ENCODE measurements around the gene TAS2R7. TPM values are rescaled to one million over a fixed set of nuclear protein-coding genes. Genes with fewer than 3 reads are reported as not detected.

TAS2R7 gene
- polyA plus RNA-seq (2013, experiment 1 of 2): not detected
- not detected for polyA plus RNA-seq (2013, experiment 2 of 2)

GRCh38 chr12:10802587-10802986, at the start of gene TAS2R7:
TAS2R7 (minus strand) TSS chr12:10802627; CDS start chr12:10802570, 57 bp downstream.
- H3K18ac ChIP-seq (ENCODE audit: low read length): no peak within 1 kb of the TSS
- no peak within 1 kb of the TSS for H3K4ac ChIP-seq (ENCODE audit: low read length)
- no peak within 1 kb of the TSS for H2BK15ac ChIP-seq (ENCODE audit: low read length)
- H3K4me3 ChIP-seq (ENCODE audit: low read length in 2 of 2): no peak within 1 kb of the TSS
- no peaks in the 10 kb centered on the region for H3K27me3 ChIP-seq (ENCODE audit: control insufficient read depth in 3 of 3, insufficient read depth in 3 of 3, low read depth in 1 of 3, low read length in 3 of 3)
- H3K23ac ChIP-seq (ENCODE audit: low read depth, low read length, poor library complexity): no peak within 1 kb of the TSS
- no peaks in the 10 kb centered on the region for H3K79me1 ChIP-seq (ENCODE audit: low read depth, low read length)
- no peaks in the 10 kb centered on the region for H3K36me3 ChIP-seq (replicated peaks in 1 of 2; ENCODE audit: control insufficient read depth in 2 of 2, insufficient read depth in 2 of 2, low read length in 2 of 2)
- H3K4me2 ChIP-seq (ENCODE audit: insufficient read depth, low read length, poor library complexity, severe bottlenecking): no peak within 1 kb of the TSS
- no peak within 1 kb of the TSS for H2AK5ac ChIP-seq (ENCODE audit: low read depth, low read length)
- WGBS, 2 donors (ENCODE audit: extremely low coverage in 2 of 2, insufficient read length in 2 of 2, insufficient replicate concordance in 1 of 2): no CpG with 5 or more reads among the region's 4 CpGs
- peaks cover 0 to 7% of the 10 kb centered on the region in 2 donors for H3K4me1 ChIP-seq (ENCODE audit: control insufficient read depth in 2 of 2, insufficient read depth in 1 of 2, low read depth in 1 of 2, low read length in 2 of 2)
- no peak within 1 kb of the TSS for H3K14ac ChIP-seq (ENCODE audit: low read length)
- no peak within 1 kb of the TSS for H2BK120ac ChIP-seq (ENCODE audit: low read depth, low read length)
- no peaks in the 10 kb centered on the region for H3K9me3 ChIP-seq (replicated peaks in 1 of 2; ENCODE audit: control insufficient read depth in 2 of 2, insufficient read depth in 1 of 2, low read depth in 1 of 2, low read length in 2 of 2)
- H2BK5ac ChIP-seq (ENCODE audit: low read length): no peak within 1 kb of the TSS
- H3K27ac ChIP-seq (replicated peaks; ENCODE audit: low read length): no peak within 1 kb of the TSS
- peak; percentile 5 for DNase-seq (ENCODE audit: low spot score)
- H4K91ac ChIP-seq (ENCODE audit: low read depth, low read length, poor library complexity): no peak within 1 kb of the TSS
- H3K9ac ChIP-seq (ENCODE audit: low read depth, low read length, poor library complexity): no peak within 1 kb of the TSS
- no peak within 1 kb of the TSS for H2AFZ ChIP-seq (ENCODE audit: low read length)
- H4K8ac ChIP-seq (ENCODE audit: low read depth, low read length): no peak within 1 kb of the TSS
- no peak within 1 kb of the TSS for H2BK12ac ChIP-seq (ENCODE audit: low read length)

GRCh38 chr12:10851243-10851858, 48.9 kb upstream of the TAS2R7 start:
- Histone ChIP-seq H4K8ac (ENCODE audit: low read depth, low read length) (no peak overlapping the region), H3K27me3 (ENCODE audit: control insufficient read depth in 3 of 3, insufficient read depth in 3 of 3, low read depth in 1 of 3, low read length in 3 of 3) (no peaks in the 10 kb centered on the region), H3K36me3 (replicated peaks in 1 of 2; ENCODE audit: control insufficient read depth in 2 of 2, insufficient read depth in 2 of 2, low read length in 2 of 2) (peaks cover 0 to 24% of the 10 kb centered on the region in 2 donors), H3K4me1 (ENCODE audit: control insufficient read depth in 2 of 2, insufficient read depth in 1 of 2, low read depth in 1 of 2, low read length in 2 of 2) (peaks cover 0 to 1% of the 10 kb centered on the region in 2 donors), H3K14ac (ENCODE audit: low read length) (no peak overlapping the region), H2AK5ac (ENCODE audit: low read depth, low read length) (no peak overlapping the region), H3K4me3 (ENCODE audit: low read length in 2 of 2) (no peak overlapping the region), H3K9ac (ENCODE audit: low read depth, low read length, poor library complexity) (no peak overlapping the region), H3K9me3 (replicated peaks in 1 of 2; ENCODE audit: control insufficient read depth in 2 of 2, insufficient read depth in 1 of 2, low read depth in 1 of 2, low read length in 2 of 2) (peaks cover 7 to 10% of the 10 kb centered on the region in 2 donors), H3K4ac (ENCODE audit: low read length) (no peak overlapping the region), H2BK120ac (ENCODE audit: low read depth, low read length) (no peak overlapping the region), H2BK15ac (ENCODE audit: low read length) (no peak overlapping the region), H3K23ac (ENCODE audit: low read depth, low read length, poor library complexity) (no peak overlapping the region), H3K18ac (ENCODE audit: low read length) (no peak overlapping the region), H3K4me2 (ENCODE audit: insufficient read depth, low read length, poor library complexity, severe bottlenecking) (no peak overlapping the region), H2BK12ac (ENCODE audit: low read length) (no peak overlapping the region), H2BK5ac (ENCODE audit: low read length) (no peak overlapping the region), H4K91ac (ENCODE audit: low read depth, low read length, poor library complexity) (no peak overlapping the region), H3K79me1 (ENCODE audit: low read depth, low read length) (no peaks in the 10 kb centered on the region), H3K27ac (replicated peaks; ENCODE audit: low read length) (no peak overlapping the region), H2AFZ (ENCODE audit: low read length) (no peak overlapping the region)
- DNase-seq (ENCODE audit: low spot score): no peak
- WGBS, 2 donors (ENCODE audit: extremely low coverage in 2 of 2, insufficient read length in 2 of 2, insufficient replicate concordance in 1 of 2): no CpG with 5 or more reads among the region's 4 CpGs

- H2BK5ac ChIP-seq (ENCODE audit: low read length): no peak within 1 kb of the TSS
- H3K4me2 ChIP-seq (ENCODE audit: insufficient read depth, low read length, poor library complexity, severe bottlenecking): no peak within 1 kb of the TSS
- H3K27ac ChIP-seq (replicated peaks; ENCODE audit: low read length): no peak within 1 kb of the TSS
- no peak within 1 kb of the TSS for H3K9ac ChIP-seq (ENCODE audit: low read depth, low read length, poor library complexity)
- H2AFZ ChIP-seq (ENCODE audit: low read length): no peak within 1 kb of the TSS
- no peak within 1 kb of the TSS for H2BK12ac ChIP-seq (ENCODE audit: low read length)
- H3K14ac ChIP-seq (ENCODE audit: low read length): no peak within 1 kb of the TSS
- H3K18ac ChIP-seq (ENCODE audit: low read length): no peak within 1 kb of the TSS
- H3K4ac ChIP-seq (ENCODE audit: low read length): no peak within 1 kb of the TSS
- H2BK15ac ChIP-seq (ENCODE audit: low read length): no peak within 1 kb of the TSS
- H3K79me1 ChIP-seq (ENCODE audit: low read depth, low read length): no peaks in the 10 kb centered on the region
- H3K9me3 ChIP-seq (replicated peaks in 1 of 2; ENCODE audit: control insufficient read depth in 2 of 2, insufficient read depth in 1 of 2, low read depth in 1 of 2, low read length in 2 of 2): no peaks in the 10 kb centered on the region
- H3K27me3 ChIP-seq (ENCODE audit: control insufficient read depth in 3 of 3, insufficient read depth in 3 of 3, low read depth in 1 of 3, low read length in 3 of 3): no peaks in the 10 kb centered on the region
- H4K91ac ChIP-seq (ENCODE audit: low read depth, low read length, poor library complexity): no peak within 1 kb of the TSS
- H3K4me3 ChIP-seq (ENCODE audit: low read length in 2 of 2): no peak within 1 kb of the TSS
- peaks cover 0 to 21% of the 10 kb centered on the region in 2 donors for H3K36me3 ChIP-seq (replicated peaks in 1 of 2; ENCODE audit: control insufficient read depth in 2 of 2, insufficient read depth in 2 of 2, low read length in 2 of 2)
- no peak for DNase-seq (ENCODE audit: low spot score)
- no peak within 1 kb of the TSS for H4K8ac ChIP-seq (ENCODE audit: low read depth, low read length)
- H3K4me1 ChIP-seq (ENCODE audit: control insufficient read depth in 2 of 2, insufficient read depth in 1 of 2, low read depth in 1 of 2, low read length in 2 of 2): peaks cover 0 to 1% of the 10 kb centered on the region in 2 donors
- no peak within 1 kb of the TSS for H3K23ac ChIP-seq (ENCODE audit: low read depth, low read length, poor library complexity)
- no peak within 1 kb of the TSS for H2AK5ac ChIP-seq (ENCODE audit: low read depth, low read length)
- WGBS, 2 donors (ENCODE audit: extremely low coverage in 2 of 2, insufficient read length in 2 of 2, insufficient replicate concordance in 1 of 2): no CpG with 5 or more reads among the region's 4 CpGs
- no peak within 1 kb of the TSS for H2BK120ac ChIP-seq (ENCODE audit: low read depth, low read length)
These were observed 47.0 kb upstream of the TAS2R7 start, which contains the start of gene PRR4 for GRCh38 chr12:10849425-10849878. PRR4 (minus strand) TSS chr12:10849475; CDS start chr12:10849437, 38 bp downstream.

GRCh38 chr12:10847744-10848143, 45.3 kb upstream of the TAS2R7 start:
- WGBS, 2 donors (ENCODE audit: extremely low coverage in 2 of 2, insufficient read length in 2 of 2, insufficient replicate concordance in 1 of 2): no CpG with 5 or more reads among the region's 2 CpGs
- H2BK12ac ChIP-seq (ENCODE audit: low read length): no peak overlapping the region

More at GRCh38 chr12:10847744-10848143, 45.3 kb upstream of the TAS2R7 start:
- Histone ChIP-seq H3K23ac (ENCODE audit: low read depth, low read length, poor library complexity) (no peak overlapping the region), H2BK120ac (ENCODE audit: low read depth, low read length) (no peak overlapping the region), H4K91ac (ENCODE audit: low read depth, low read length, poor library complexity) (no peak overlapping the region), H3K36me3 (replicated peaks in 1 of 2; ENCODE audit: control insufficient read depth in 2 of 2, insufficient read depth in 2 of 2, low read length in 2 of 2) (peaks cover 0 to 30% of the 10 kb centered on the region in 2 donors), H3K27me3 (ENCODE audit: control insufficient read depth in 3 of 3, insufficient read depth in 3 of 3, low read depth in 1 of 3, low read length in 3 of 3) (no peaks in the 10 kb centered on the region), H3K9me3 (replicated peaks in 1 of 2; ENCODE audit: control insufficient read depth in 2 of 2, insufficient read depth in 1 of 2, low read depth in 1 of 2, low read length in 2 of 2) (no peaks in the 10 kb centered on the region), H3K27ac (replicated peaks; ENCODE audit: low read length) (no peak overlapping the region), H3K4me2 (ENCODE audit: insufficient read depth, low read length, poor library complexity, severe bottlenecking) (no peak overlapping the region), H3K4ac (ENCODE audit: low read length) (no peak overlapping the region), H3K79me1 (ENCODE audit: low read depth, low read length) (no peaks in the 10 kb centered on the region), H2AK5ac (ENCODE audit: low read depth, low read length) (no peak overlapping the region), H3K14ac (ENCODE audit: low read length) (no peak overlapping the region), H3K4me3 (ENCODE audit: low read length in 2 of 2) (no peak overlapping the region), H3K4me1 (ENCODE audit: control insufficient read depth in 2 of 2, insufficient read depth in 1 of 2, low read depth in 1 of 2, low read length in 2 of 2) (peaks cover 0 to 1% of the 10 kb centered on the region in 2 donors), H2BK5ac (ENCODE audit: low read length) (no peak overlapping the region), H3K9ac (ENCODE audit: low read depth, low read length, poor library complexity) (no peak overlapping the region), H2AFZ (ENCODE audit: low read length) (no peak overlapping the region), H2BK15ac (ENCODE audit: low read length) (no peak overlapping the region), H3K18ac (ENCODE audit: low read length) (no peak overlapping the region), H4K8ac (ENCODE audit: low read depth, low read length) (no peak overlapping the region)
- no peak for DNase-seq (ENCODE audit: low spot score)
